Activated CD4-positive, alpha-beta T cell treated with anti-CD3 and anti-CD28 coated beads for 48 hours (primary cell): ENCODE results near the gene PARG.
"Not testable (repeated sequence)": the region's sequence is repeated elsewhere in the genome, so short reads cannot be mapped to it uniquely, and the experiment has no call there.

Source experiments
- DNase-seq: peaks from one replicate; pipeline ENCODE4 v3.0.0-alpha.2; 2020

The PARG gene

GRCh38 chr10:49900406-49900805 lies 41.4 kb downstream of the PARG start:
- DNase-seq: not testable (repeated sequence)

GRCh38 chr10:49899999-49900398 lies 41.8 kb downstream of the PARG start:
- DNase-seq: not testable (repeated sequence)

- not testable (repeated sequence) for DNase-seq
Observed at GRCh38 chr10:49890025-49890424, 51.8 kb downstream of the PARG start.

- DNase-seq: not testable (repeated sequence)
Observed at GRCh38 chr10:49884739-49885331, 57.0 kb downstream of the PARG start.

- DNase-seq: not testable (repeated sequence)
Observed at GRCh38 chr10:49883852-49884251, 58.0 kb downstream of the PARG start.

GRCh38 chr10:49882327-49882726 lies 59.5 kb downstream of the PARG start:
- not testable (repeated sequence) for DNase-seq

GRCh38 chr10:49872740-49873139 lies 69.1 kb downstream of the PARG start:
- not testable (repeated sequence) for DNase-seq

- DNase-seq: not testable (repeated sequence)
Observed at GRCh38 chr10:49871462-49871861, 70.4 kb downstream of the PARG start.

- DNase-seq: not testable (repeated sequence)
Observed at GRCh38 chr10:49859933-49860332, 81.9 kb downstream of the PARG start.

GRCh38 chr10:49858697-49859382 lies 83.0 kb downstream of the PARG start:
- not testable (repeated sequence) for DNase-seq

GRCh38 chr10:49849520-49849919 lies 92.3 kb downstream of the PARG start:
- DNase-seq: not testable (repeated sequence)

GRCh38 chr10:49844775-49845595 lies 96.8 kb downstream of the PARG start:
- DNase-seq: no peak

- DNase-seq: not testable (repeated sequence)
Observed at GRCh38 chr10:49842333-49842628, 99.5 kb downstream of the PARG start.

GRCh38 chr10:49841615-49842332 lies 100.1 kb downstream of the PARG start:
- no peak for DNase-seq

GRCh38 chr10:49837685-49838084 lies 104.1 kb downstream of the PARG start:
- no peak for DNase-seq

- no peak for DNase-seq
Observed at GRCh38 chr10:49837051-49837478, 104.8 kb downstream of the PARG start.

GRCh38 chr10:49834976-49835375 lies 106.9 kb downstream of the PARG start:
- DNase-seq: no peak

- no peak for DNase-seq
Observed at GRCh38 chr10:49834201-49834600, 107.6 kb downstream of the PARG start.

- no peak for DNase-seq
Observed at GRCh38 chr10:49833168-49833567, 108.7 kb downstream of the PARG start.

- no peak for DNase-seq
Observed at GRCh38 chr10:49831352-49832035, 110.3 kb downstream of the PARG start.

- no peak for DNase-seq
Observed at GRCh38 chr10:49830846-49831245, 111.0 kb downstream of the PARG start.

- DNase-seq: no peak
Observed at GRCh38 chr10:49830016-49830415, 111.8 kb downstream of the PARG start.

- no peak for DNase-seq
Observed at GRCh38 chr10:49827297-49827696, 114.5 kb downstream of the PARG start.
